HG03565 (cell line): ENCODE measurements around the gene ERI3.

Experiments
- ATAC-seq: cut with Tn5 transposase; IDR thresholded peaks from one replicate; pipeline ENCODE4 v1.9.1; 2021; ENCODE audit warnings: mild to moderate bottlenecking, moderate library complexity; ENCODE audit not compliant: unreplicated experiment

Gene ERI3

GRCh38 chr1:44263568-44264450, 91.2 kb downstream of the ERI3 start:
- no peak for ATAC-seq

DNA sequence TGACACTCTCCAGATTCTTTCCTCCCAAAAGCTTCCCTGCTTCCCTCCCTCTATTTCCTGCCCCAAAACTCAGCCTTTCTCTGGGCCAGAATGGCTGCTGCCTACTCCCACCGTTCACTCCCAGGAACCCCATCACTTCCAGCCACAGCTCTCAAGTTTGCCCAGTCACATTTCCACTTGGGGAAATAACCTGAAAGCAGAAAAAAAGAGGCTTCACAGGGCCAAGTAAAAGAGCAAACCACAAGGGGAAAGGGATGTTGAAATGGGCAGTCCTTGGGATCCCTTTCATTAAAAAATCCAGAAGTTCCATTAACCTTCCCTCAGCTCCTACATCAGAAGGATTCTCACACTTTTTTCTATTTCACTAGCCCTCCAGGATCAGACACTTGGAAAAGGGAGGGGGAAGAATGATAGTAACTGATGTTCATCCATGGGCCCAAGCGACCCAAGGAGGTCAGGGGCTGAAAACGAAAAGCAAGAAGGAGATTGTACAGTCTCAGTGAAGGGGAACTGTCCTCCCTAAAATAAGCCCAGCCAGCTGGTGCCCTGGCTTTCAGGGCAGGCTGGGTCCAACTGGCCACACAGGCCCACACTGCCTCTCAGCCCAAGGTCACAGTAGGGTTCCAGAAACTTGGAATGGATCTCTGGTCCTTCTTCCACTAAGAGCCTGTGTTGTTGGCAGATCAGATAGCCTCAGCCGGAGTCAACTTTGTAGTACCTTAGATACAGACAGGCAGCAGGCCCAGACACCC, 92.1 kb downstream of the ERI3 start:
- no peak for ATAC-seq

- ATAC-seq, result no peak
These were observed 92.6 kb downstream of the ERI3 start for GRCh38 chr1:44262414-44262813.

- ATAC-seq, result no peak
These were observed 93.1 kb downstream of the ERI3 start for GRCh38 chr1:44261962-44262361.

DNA sequence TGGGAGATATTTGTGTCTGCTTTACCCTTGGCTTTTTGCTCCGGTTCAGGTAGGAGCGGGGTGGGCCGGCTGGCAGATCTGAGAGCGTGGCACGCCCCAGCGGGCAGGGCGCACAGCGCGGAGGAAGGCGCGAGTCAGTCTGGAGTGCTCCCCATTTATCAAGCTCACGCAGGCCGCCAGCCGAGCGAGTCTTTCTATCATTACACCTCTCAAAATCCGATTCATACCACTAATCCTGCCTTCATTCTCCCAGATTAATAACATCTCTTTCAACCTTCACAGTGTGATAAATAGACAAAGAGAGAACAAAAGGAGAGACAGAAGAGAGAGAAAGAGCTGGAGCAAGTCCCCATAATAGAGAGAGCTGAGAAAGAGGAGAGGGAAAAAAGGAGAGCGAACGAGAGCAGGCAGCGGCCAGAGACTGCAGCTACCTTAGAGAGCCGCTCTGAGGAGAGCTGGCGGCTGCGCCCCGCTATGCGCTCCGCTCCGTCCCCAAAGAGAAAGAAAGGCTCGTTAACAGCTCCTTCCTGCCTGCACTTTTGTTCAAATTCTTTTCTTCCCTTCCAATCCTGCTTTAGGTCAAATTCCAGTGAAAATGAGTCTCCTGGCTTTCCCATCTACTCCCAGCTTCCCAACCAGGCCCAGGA, 93.8 kb downstream of the ERI3 start:
- no peak for ATAC-seq

DNA sequence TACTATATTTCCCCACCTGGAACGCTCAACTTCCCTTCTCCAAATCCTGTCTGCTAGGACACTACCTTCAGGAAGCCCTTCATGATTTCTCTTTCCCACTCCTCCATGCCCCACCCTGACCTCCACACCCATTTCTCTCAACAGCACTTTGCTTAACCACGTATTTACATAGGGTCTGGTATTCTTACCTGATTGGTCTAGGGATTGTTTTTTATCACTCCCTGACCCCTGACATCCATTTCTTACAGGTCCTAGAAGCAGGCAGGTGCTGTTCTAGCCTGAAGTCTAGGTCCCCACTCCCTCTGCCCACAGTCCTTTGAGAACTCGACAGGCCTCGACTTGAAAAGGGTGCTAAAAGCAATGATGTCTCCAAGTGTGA, 94.3 kb downstream of the ERI3 start:
- ATAC-seq, result no peak

DNA sequence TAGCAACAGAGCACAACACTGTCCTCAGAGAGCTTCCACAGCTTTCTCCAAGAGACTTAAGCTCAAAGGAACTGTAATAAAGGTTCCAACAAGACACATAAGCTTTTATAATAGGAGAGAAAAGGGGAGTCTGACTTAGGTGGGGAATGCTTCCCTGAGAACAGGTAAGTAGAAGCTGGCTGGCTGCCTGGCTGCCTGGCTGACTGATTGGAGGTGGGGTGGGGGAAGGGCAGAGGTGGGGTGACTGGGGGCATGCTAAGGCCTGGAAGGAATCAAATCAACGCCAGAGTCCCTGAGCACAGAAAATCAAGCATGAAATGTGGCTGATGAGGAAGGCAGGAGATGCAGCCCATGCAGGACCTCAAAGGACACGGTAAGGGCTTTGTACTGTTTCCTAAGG, 96.0 kb downstream of the ERI3 start:
- no peak for ATAC-seq

DNA sequence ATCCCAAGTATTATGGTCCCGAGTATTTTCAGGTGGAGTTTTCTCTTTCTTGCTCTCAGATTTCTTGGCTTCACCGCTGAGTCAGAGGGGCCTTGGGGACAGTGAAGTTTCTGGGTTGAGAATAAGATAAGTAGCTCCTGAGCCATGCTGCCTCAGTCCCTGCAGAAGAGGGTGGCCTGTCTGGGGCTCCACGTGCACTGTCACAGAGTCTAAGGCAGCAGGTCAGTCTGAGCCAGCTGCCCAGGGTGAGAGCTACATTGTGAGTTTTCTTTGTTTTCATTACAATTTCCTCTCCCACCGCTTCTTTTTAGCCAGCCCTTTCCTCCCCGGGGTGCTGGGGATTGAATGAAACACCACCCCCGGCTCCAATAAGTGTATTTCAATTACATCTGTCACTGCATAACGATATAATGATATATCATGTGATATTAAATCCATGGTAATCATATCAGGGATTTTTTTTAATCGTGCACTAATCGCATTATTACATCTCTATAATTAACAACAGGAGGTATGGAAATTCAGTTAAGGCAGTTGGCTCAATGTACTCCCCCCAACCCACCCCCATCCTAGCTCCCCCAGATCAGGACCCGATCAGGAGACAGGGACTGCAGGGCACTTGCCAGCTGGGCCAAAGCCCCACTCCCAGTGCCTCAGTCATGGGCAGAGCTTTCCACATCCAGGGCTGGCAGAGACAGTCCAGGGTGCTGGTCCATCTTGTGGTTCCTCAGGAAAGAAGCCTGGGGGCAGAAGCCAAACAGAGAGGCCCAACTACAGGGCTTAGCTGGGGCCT, 98.1 kb downstream of the ERI3 start:
- ATAC-seq, result no peak

DNA sequence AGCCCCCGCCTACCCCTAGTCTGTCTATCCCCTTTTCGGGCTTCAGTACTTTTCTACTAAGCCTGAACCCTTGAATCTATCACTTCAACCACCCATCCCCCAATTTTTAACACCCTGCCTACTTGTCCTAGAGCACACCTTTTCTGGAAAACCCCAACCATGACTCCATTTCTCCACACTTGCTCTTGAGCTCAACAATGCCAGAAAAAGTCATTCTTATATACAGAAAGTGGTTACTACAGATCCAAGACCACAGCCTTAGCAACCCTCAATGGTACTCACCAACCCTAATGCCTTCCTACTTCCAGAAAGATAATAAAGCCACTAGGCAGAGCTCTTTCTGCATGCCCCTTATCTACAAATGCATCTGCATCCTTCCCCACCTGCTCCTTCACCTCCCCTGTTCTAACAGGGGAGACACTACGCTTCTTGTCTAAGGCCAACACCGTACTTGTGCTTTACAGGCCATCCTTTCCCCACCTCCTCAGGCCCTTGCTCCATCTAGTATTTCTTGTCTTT, 100.6 kb downstream of the ERI3 start:
- no peak for ATAC-seq

DNA sequence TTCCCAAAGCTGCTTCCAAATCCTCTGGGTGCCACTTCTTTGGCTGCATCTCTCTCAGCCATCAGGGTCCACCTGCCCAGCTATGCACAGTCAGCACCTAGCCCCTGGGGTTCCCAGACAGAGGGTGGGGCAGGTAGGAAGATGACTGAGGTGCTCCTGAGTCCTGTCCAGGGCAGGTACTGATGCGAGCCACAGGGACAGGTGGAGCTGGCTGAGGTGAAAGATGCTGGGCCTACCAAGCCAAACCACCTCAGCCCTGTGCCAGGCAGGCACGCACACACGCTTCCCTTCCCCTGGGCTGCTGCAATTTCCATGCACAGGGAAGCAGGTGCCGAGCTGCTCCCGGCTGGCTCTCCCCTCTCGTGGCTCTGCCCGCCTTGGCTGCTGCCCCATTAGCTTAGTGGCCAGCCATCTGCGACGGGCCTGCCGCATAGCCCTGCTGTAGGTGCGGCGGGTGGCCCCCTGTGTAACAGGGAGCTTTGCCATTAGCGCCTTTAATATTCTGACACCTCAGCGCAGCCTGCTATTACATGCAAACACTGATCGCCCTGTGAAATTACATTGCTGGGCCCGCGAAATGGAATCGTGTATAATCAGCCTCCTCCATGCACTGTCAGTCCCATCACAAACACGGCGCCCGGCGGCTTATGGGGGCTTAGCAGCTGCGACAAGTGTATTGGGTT, 102.9 kb downstream of the ERI3 start:
- no peak for ATAC-seq

GRCh38 chr1:44251486-44251885, 103.6 kb downstream of the ERI3 start:
- ATAC-seq, result no peak

GRCh38 chr1:44250068-44250781, 104.8 kb downstream of the ERI3 start:
- no peak for ATAC-seq

- ATAC-seq, result no peak
These were observed 105.5 kb downstream of the ERI3 start for GRCh38 chr1:44249543-44249942.

- ATAC-seq, result no peak
These were observed 108.3 kb downstream of the ERI3 start for GRCh38 chr1:44246806-44247205.

DNA sequence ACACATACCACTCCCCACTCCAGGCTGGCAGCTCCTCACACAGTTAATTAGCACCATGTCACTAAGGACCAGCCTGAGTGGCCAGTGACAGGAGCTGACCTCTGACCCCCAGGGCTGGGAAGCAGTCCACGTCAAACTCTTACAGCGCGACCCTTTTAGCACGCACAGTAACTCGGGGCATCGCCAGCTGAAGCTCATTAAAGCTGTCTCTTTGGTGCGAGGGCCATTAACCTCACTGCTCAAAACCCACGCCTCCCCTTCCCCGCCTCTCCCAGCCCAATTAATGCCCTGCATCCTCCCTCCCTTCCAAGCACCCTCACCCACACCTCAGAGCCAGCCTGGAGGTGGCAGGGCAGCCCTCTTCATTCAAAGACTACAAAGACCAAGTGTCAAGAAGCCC, 110.1 kb downstream of the ERI3 start:
- ATAC-seq, result no peak

DNA sequence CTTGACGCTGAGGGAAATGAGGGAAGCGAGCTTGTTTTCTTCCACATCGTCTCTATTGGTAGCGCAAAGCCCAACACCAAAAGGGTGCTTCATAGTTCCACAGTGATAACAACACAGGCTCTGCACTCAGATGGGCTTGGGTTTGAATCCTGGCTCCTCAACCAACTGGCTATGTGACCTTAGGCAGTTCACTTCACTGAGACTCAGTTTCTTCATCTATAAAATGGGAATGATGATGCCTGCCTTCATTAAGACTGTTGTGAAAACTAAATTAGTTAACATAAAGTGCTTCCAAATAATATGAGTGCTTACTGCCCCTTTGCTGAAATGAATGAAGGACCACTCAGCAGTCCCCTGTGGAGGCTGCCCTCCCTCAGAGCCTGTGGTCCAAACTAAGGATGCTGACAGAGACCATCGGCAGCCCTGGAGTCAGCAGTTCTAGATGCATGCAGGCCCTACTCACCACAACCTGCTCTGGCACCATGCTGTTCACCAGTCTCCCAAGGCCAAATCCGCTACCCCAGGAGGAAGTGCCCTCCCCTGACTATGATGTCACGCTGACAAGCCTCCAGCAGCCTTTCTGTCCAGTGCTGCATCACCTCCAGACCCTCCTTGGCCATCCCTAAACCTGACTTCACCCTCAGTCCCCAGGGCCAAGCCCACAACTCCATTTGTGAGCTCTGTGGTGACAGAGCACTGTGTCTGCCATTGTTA, 111.1 kb downstream of the ERI3 start:
- ATAC-seq, result no peak

- ATAC-seq, result no peak
These were observed 112.3 kb downstream of the ERI3 start for GRCh38 chr1:44242746-44243145.

DNA sequence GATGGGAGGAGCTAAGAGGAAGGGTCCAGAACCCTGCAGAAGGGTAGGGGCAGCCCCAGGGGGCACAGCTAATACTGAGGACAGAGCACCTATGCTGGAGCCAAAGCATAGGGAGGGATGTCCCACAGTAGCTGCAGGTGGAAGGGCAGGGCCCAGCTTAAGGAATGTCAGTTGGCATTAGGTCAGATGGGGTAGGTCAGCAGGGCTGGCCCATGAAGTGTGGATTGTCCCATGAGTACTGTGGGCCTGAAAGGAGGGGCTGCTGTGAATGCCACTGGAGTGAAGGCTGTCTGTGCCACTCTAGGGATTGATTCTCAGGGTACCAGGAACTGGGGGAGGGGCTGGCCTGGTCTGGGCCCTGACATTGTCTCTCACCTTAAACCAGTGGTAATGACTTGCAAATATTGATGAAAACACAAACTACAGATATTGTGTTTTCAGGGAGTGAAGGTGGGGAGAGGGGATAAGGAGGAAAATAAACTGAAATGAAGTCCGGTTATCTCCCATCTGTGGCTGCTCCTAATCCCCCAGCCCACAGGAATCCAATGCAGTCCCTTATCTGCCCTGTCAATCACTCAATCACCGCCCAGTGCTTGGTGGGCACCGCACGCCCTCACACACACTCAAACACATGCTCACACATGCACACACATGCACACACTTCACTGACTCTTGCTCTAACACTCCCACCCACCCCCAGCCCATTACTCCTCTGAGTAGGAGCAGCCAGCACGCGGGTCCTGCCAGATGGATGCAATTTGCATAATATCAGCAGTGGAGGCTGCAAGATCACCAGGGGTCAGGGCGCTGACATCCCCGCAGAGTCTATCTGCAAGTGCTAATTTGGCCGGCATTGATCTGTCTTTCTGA, 114.0 kb downstream of the ERI3 start:
- no peak for ATAC-seq
